MM.1S (cell line): ENCODE measurements around the gene PPP1CC.

Source experiments
- DNase-seq: peaks from one replicate; pipeline ENCODE4 v3.0.0-alpha.2; 2015
- H2AFZ ChIP-seq: fragments of 300-600 bp; sonication (generic); 2 replicates; pipeline ENCODE4 v1.6.0; 2016; ENCODE audit warnings: antibody characterized with exemption, low read length
- H3F3A ChIP-seq: fragments of 300-600 bp; sonication (generic); 2 replicates; pipeline ENCODE4 v1.6.1; 2016; ENCODE audit warnings: mild to moderate bottlenecking, antibody characterized with exemption, low read length, moderate library complexity, mixed read lengths; ENCODE audit not compliant: insufficient read depth
- H3K27ac ChIP-seq: fragments of 300-600 bp; sonication (generic); 2 replicates; pipeline ENCODE4 v1.5.1; 2016; ENCODE audit warnings: mild to moderate bottlenecking, low read length
- H3K27me3 ChIP-seq: fragments of 300-600 bp; sonication (generic); replicated peaks from 2 replicates; pipeline ENCODE4 v1.6.0; 2016; ENCODE audit warnings: low read length; ENCODE audit not compliant: insufficient read depth
- H3K36me3 ChIP-seq: fragments of 300-600 bp; sonication (generic); replicated peaks from 2 replicates; pipeline ENCODE4 v1.6.1; 2016; ENCODE audit warnings: mild to moderate bottlenecking, low read length, mixed read lengths; ENCODE audit not compliant: insufficient read depth
- H3K4me1 ChIP-seq: fragments of 300-600 bp; sonication (generic); 2 replicates; pipeline ENCODE4 v1.6.1; 2016; ENCODE audit warnings: low read length, mixed read lengths
- H3K4me2 ChIP-seq: fragments of 300-600 bp; sonication (generic); 2 replicates; pipeline ENCODE4 v1.6.0; 2016; ENCODE audit warnings: low read depth, low read length
- H3K4me3 ChIP-seq: fragments of 300-600 bp; sonication (generic); 2 replicates; pipeline ENCODE4 v1.5.1; 2016; ENCODE audit warnings: low read length, mixed read lengths
- H3K79me2 ChIP-seq: fragments of 300-600 bp; sonication (generic); 2 replicates; pipeline ENCODE4 v1.6.1; 2016; ENCODE audit warnings: mixed run types, low read length, mixed read lengths
- H3K9ac ChIP-seq: fragments of 300-600 bp; sonication (generic); 2 replicates; pipeline ENCODE4 v1.6.1; 2016; ENCODE audit warnings: low read length, mixed read lengths
- H3K9me2 ChIP-seq: fragments of 300-600 bp; sonication (generic); replicated peaks from 2 replicates; pipeline ENCODE4 v1.6.1; 2016; ENCODE audit warnings: mild to moderate bottlenecking, low read length, mixed read lengths; ENCODE audit not compliant: insufficient read depth
- H3K9me3 ChIP-seq: fragments of 300-600 bp; sonication (generic); replicated peaks from 2 replicates; pipeline ENCODE4 v1.6.1; 2016; ENCODE audit warnings: mild to moderate bottlenecking, low read length, mixed read lengths; ENCODE audit not compliant: insufficient read depth
- H4K20me1 ChIP-seq: fragments of 300-600 bp; sonication (generic); 2 replicates; pipeline ENCODE4 v1.6.1; 2016; ENCODE audit warnings: mild to moderate bottlenecking, low read length, moderate library complexity, mixed read lengths; ENCODE audit not compliant: insufficient read depth
- CTCF ChIP-seq: fragments of 300-600 bp; sonication (generic); IDR thresholded peaks from 2 replicates; pipeline ENCODE4 v1.5.1; 2016; ENCODE audit warnings: antibody characterized with exemption, low read length, mixed read lengths
- EZH2 ChIP-seq: fragments of 300-600 bp; sonication (generic); optimal IDR thresholded peaks from 2 replicates; pipeline ENCODE3; 2017; ENCODE audit warnings: low read depth, mild to moderate bottlenecking, antibody characterized with exemption, low read length, mixed read lengths
- EZH2phosphoT487 ChIP-seq: fragments of 300-600 bp; sonication (generic); IDR thresholded peaks from 2 replicates; pipeline ENCODE4 v1.6.1; 2018; ENCODE audit warnings: antibody characterized with exemption, low read length

PPP1CC gene

GRCh38 chr12:110786012-110786411 is 43.3 kb upstream of the PPP1CC start:
- Histone ChIP-seq H3K27ac (no peak overlapping the region), H3K9me3 (no peaks in the 10 kb centered on the region), H3K9me2 (no peaks in the 10 kb centered on the region), H3K36me3 (no peaks in the 10 kb centered on the region), H4K20me1 (no peaks in the 10 kb centered on the region), H3K4me3 (no peak overlapping the region), H2AFZ (no peak overlapping the region), H3K4me1 (no peaks in the 10 kb centered on the region), H3K79me2 (no peaks in the 10 kb centered on the region), H3K27me3 (no peaks in the 10 kb centered on the region), H3K4me2 (no peak overlapping the region), H3K9ac (no peak overlapping the region), H3F3A (no peaks in the 10 kb centered on the region)
- DNase-seq: no peak
- TF ChIP-seq CTCF: no peak
- TF ChIP-seq EZH2: no peak

- no peak overlapping the region for H3K4me3 ChIP-seq
These were observed 42.5 kb upstream of the PPP1CC start for GRCh38 chr12:110785240-110785639.

GRCh38 chr12:110782922-110783321 is 40.2 kb upstream of the PPP1CC start:
- no peaks in the 10 kb centered on the region for H3K79me2 ChIP-seq
- H2AFZ ChIP-seq: no peak overlapping the region
- no peaks in the 10 kb centered on the region for H3K9me3 ChIP-seq
- H4K20me1 ChIP-seq: no peaks in the 10 kb centered on the region
- DNase-seq: no peak
- H3K36me3 ChIP-seq: no peaks in the 10 kb centered on the region
- no peak overlapping the region for H3K4me2 ChIP-seq
- TF ChIP-seq EZH2 (no peak), CTCF (no peak), EZH2phosphoT487 (no peak)
- H3K9ac ChIP-seq: no peak overlapping the region
- no peaks in the 10 kb centered on the region for H3K4me1 ChIP-seq
- H3K9me2 ChIP-seq: no peaks in the 10 kb centered on the region
- H3K27ac ChIP-seq: no peak overlapping the region
- no peaks in the 10 kb centered on the region for H3K27me3 ChIP-seq
- no peak overlapping the region for H3K4me3 ChIP-seq
- H3F3A ChIP-seq: no peaks in the 10 kb centered on the region

More at GRCh38 chr12:110785240-110785639, 42.5 kb upstream of the PPP1CC start:
- H3K4me2 ChIP-seq: no peak overlapping the region
- H3K9me2 ChIP-seq: no peaks in the 10 kb centered on the region
- no peaks in the 10 kb centered on the region for H3K9me3 ChIP-seq
- no peak overlapping the region for H3K9ac ChIP-seq
- no peaks in the 10 kb centered on the region for H3K27me3 ChIP-seq
- H2AFZ ChIP-seq: no peak overlapping the region
- H3K79me2 ChIP-seq: no peaks in the 10 kb centered on the region
- no peaks in the 10 kb centered on the region for H3F3A ChIP-seq
- H3K27ac ChIP-seq: no peak overlapping the region
- H4K20me1 ChIP-seq: no peaks in the 10 kb centered on the region
- TF ChIP-seq CTCF: no peak
- no peak for TF ChIP-seq EZH2
- no peak for TF ChIP-seq EZH2phosphoT487
- H3K36me3 ChIP-seq: no peaks in the 10 kb centered on the region
- no peak for DNase-seq
- H3K4me1 ChIP-seq: no peaks in the 10 kb centered on the region
